Hepatocyte (in vitro differentiated cells): ENCODE data around the gene RPL37A. TPM values are rescaled to one million over a fixed set of nuclear protein-coding genes. Genes with fewer than 3 reads are reported as not detected.

Experiments used
- DNase-seq: peaks from one replicate; pipeline ENCODE4 v3.0.0-alpha.2; 2016; ENCODE audit warnings: low spot score
- H2AFZ ChIP-seq: fragments of 200-600 bp; sonication (generic); 2 replicates; pipeline ENCODE4 v1.6.0; 2016; ENCODE audit warnings: antibody characterized with exemption, mild to moderate bottlenecking
- H3K27ac ChIP-seq: fragments of 200-600 bp; sonication (generic); 2 replicates; pipeline ENCODE4 v1.5.1; 2016; ENCODE audit warnings: mild to moderate bottlenecking
- H3K27me3 ChIP-seq: fragments of 200-600 bp; sonication (generic); 2 replicates; pipeline ENCODE4 v1.6.1; 2016
- H3K36me3 ChIP-seq: fragments of 200-600 bp; sonication (generic); replicated peaks from 2 replicates; pipeline ENCODE4 v1.5.1; 2016; ENCODE audit warnings: low read depth; ENCODE audit not compliant: insufficient read depth
- H3K4me1 ChIP-seq: fragments of 200-600 bp; sonication (generic); 2 replicates; pipeline ENCODE4 v1.5.1; 2016; ENCODE audit warnings: mild to moderate bottlenecking, moderate library complexity; ENCODE audit not compliant: insufficient read depth
- H3K4me2 ChIP-seq: fragments of 200-600 bp; sonication (generic); 2 replicates; pipeline ENCODE4 v1.6.0; 2016
- H3K4me3 ChIP-seq: fragments of 200-600 bp; sonication (generic); 2 replicates; pipeline ENCODE4 v1.5.1; 2016; ENCODE audit warnings: mild to moderate bottlenecking
- H3K79me2 ChIP-seq: fragments of 200-600 bp; sonication (generic); 2 replicates; pipeline ENCODE4 v1.6.0; 2017; ENCODE audit warnings: mild to moderate bottlenecking
- H3K9me2 ChIP-seq: fragments of 200-600 bp; sonication (generic); replicated peaks from 2 replicates; pipeline ENCODE4 v1.6.0; 2017; ENCODE audit warnings: mild to moderate bottlenecking; ENCODE audit not compliant: insufficient read depth
- H3K9me3 ChIP-seq: fragments of 200-600 bp; sonication (generic); 2 replicates; pipeline ENCODE4 v1.5.1; 2016; ENCODE audit warnings: low read depth, mild to moderate bottlenecking
- H4K20me1 ChIP-seq: fragments of 200-600 bp; sonication (generic); 2 replicates; pipeline ENCODE4 v1.6.0; 2016; ENCODE audit warnings: mild to moderate bottlenecking; ENCODE audit not compliant: insufficient read depth, poor library complexity, severe bottlenecking
- CTCF ChIP-seq: fragments of 200-600 bp; sonication (generic); IDR thresholded peaks from 2 replicates; pipeline ENCODE4 v1.5.1; 2016; ENCODE audit warnings: antibody characterized with exemption, mild to moderate bottlenecking; ENCODE audit not compliant: poor library complexity
- EZH2 ChIP-seq: fragments of 200-600 bp; sonication (generic); IDR thresholded peaks from 2 replicates; pipeline ENCODE4 v1.6.1; 2016; ENCODE audit warnings: antibody characterized with exemption, mild to moderate bottlenecking, borderline replicate concordance
- EZH2phosphoT487 ChIP-seq: fragments of 200-600 bp; sonication (generic); IDR thresholded peaks from one replicate; pipeline ENCODE4 v1.6.1; 2018; ENCODE audit warnings: antibody characterized with exemption, mild to moderate bottlenecking, low read depth, moderate library complexity; ENCODE audit not compliant: unreplicated experiment, severe bottlenecking
- WGBS: methylation state at CpG from one replicate; pipeline ENCODE4 v1.1.6; 2016; ENCODE audit warnings: low lambda C conversion rate; ENCODE audit errors: missing lambda C conversion rate; 5-methylcytosine and 5-hydroxymethylcytosine counted together
- polyA plus RNA-seq: library from polyadenylated mRNA; unstranded; fragments of >200 nt; fragmentation: Nextera tagmentation; extraction: Ambion mirVana; gene quantifications from 2 replicates; pipeline ENCODE4 v1.2.1, GENCODE V29; 2016
- total RNA-seq: library from RNA; depleted of rRNA; stranded (reverse); fragments of >200 nt; gene quantifications from 2 replicates; pipeline ENCODE4 v1.2.3, GENCODE V29; 2014

The RPL37A gene
- total and polyA plus RNA-seq, 2 experiments from 2014 or later, result 1,060 to 1,119 TPM

- no peak for DNase-seq
- Histone ChIP-seq H4K20me1 (no peaks in the 10 kb centered on the region), H3K79me2 (no peaks in the 10 kb centered on the region), H3K9me3 (no peaks in the 10 kb centered on the region), H2AFZ (no peak overlapping the region), H3K27me3 (no peaks in the 10 kb centered on the region), H3K27ac (no peak overlapping the region), H3K36me3 (no peaks in the 10 kb centered on the region), H3K4me3 (no peak overlapping the region), H3K4me1 (no peaks in the 10 kb centered on the region), H3K9me2 (no peaks in the 10 kb centered on the region), H3K4me2 (no peak overlapping the region)
- no peak for TF ChIP-seq EZH2phosphoT487
- no peak for TF ChIP-seq CTCF
- TF ChIP-seq EZH2, result no peak
- WGBS, result 95% methylated on average over 1 of the region's 1 CpG
Measured at GRCh38 chr2:216478791-216479190, 19.9 kb upstream of the RPL37A start.

- no peak for DNase-seq
- no peak for TF ChIP-seq EZH2phosphoT487
- Histone ChIP-seq H3K27me3 (no peaks in the 10 kb centered on the region), H3K4me1 (no peaks in the 10 kb centered on the region), H3K79me2 (no peaks in the 10 kb centered on the region), H3K27ac (no peak overlapping the region), H3K36me3 (no peaks in the 10 kb centered on the region), H3K4me2 (no peak overlapping the region), H3K9me2 (no peaks in the 10 kb centered on the region), H3K4me3 (no peak overlapping the region), H3K9me3 (no peaks in the 10 kb centered on the region), H4K20me1 (no peaks in the 10 kb centered on the region), H2AFZ (no peak overlapping the region)
- WGBS, result 93% methylated on average over 3 of the region's 3 CpGs
Measured at GRCh38 chr2:216480221-216480620, 18.4 kb upstream of the RPL37A start.

GRCh38 chr2:216482640-216483039 is 16.0 kb upstream of the RPL37A start:
- Histone ChIP-seq H3K9me2 (no peaks in the 10 kb centered on the region), H2AFZ (no peak overlapping the region), H3K27me3 (no peaks in the 10 kb centered on the region), H3K4me3 (no peak overlapping the region), H4K20me1 (no peaks in the 10 kb centered on the region), H3K4me2 (no peak overlapping the region), H3K9me3 (no peaks in the 10 kb centered on the region), H3K27ac (no peak overlapping the region), H3K4me1 (no peaks in the 10 kb centered on the region), H3K36me3 (no peaks in the 10 kb centered on the region), H3K79me2 (no peaks in the 10 kb centered on the region)
- no peak for TF ChIP-seq EZH2
- no peak for TF ChIP-seq EZH2phosphoT487
- TF ChIP-seq CTCF, result no peak
- no peak for DNase-seq
- 84% methylated on average over 2 of the region's 2 CpGs for WGBS

GRCh38 chr2:216485237-216485636 is 13.4 kb upstream of the RPL37A start:
- Histone ChIP-seq H2AFZ (no peak overlapping the region), H3K4me1 (no peaks in the 10 kb centered on the region), H3K4me2 (no peak overlapping the region), H4K20me1 (no peaks in the 10 kb centered on the region), H3K27me3 (no peaks in the 10 kb centered on the region), H3K9me2 (no peaks in the 10 kb centered on the region), H3K9me3 (no peaks in the 10 kb centered on the region), H3K79me2 (no peaks in the 10 kb centered on the region), H3K36me3 (no peaks in the 10 kb centered on the region), H3K4me3 (no peak overlapping the region), H3K27ac (no peak overlapping the region)
- WGBS, result 92% methylated on average over 3 of the region's 3 CpGs
- TF ChIP-seq EZH2phosphoT487 (no peak), CTCF (no peak)
- no peak for DNase-seq
